ENCODE measurements around the gene HOTAIR.

The HOTAIR gene

GRCh38 chr12:53989227-53990113 lies 14.7 kb upstream of the HOTAIR start:
- Histone ChIP-seq H3K36me3 (replicated peaks in 1 of 2; ENCODE audit: control insufficient read depth in 2 of 2, insufficient read depth in 2 of 2, low read length in 2 of 2) (no peaks in the 10 kb centered on the region), H3K27ac (replicated peaks; ENCODE audit: low read length) (no peak overlapping the region), H4K8ac (ENCODE audit: low read depth, low read length) (no peak overlapping the region), H3K27me3 (ENCODE audit: control insufficient read depth in 3 of 3, insufficient read depth in 3 of 3, low read depth in 1 of 3, low read length in 3 of 3) (peaks cover 65 to 100% (median 99%) of the 10 kb centered on the region in 3 experiments), H3K9ac (ENCODE audit: low read depth, low read length, poor library complexity) (no peak overlapping the region), H3K4ac (ENCODE audit: low read length) (no peak overlapping the region), H2AK5ac (ENCODE audit: low read depth, low read length) (no peak overlapping the region), H3K9me3 (replicated peaks in 1 of 2; ENCODE audit: control insufficient read depth in 2 of 2, insufficient read depth in 1 of 2, low read depth in 1 of 2, low read length in 2 of 2) (peaks cover 0 to 10% of the 10 kb centered on the region in 2 donors), H2BK12ac (ENCODE audit: low read length) (no peak overlapping the region), H3K4me1 (ENCODE audit: control insufficient read depth in 2 of 2, insufficient read depth in 1 of 2, low read depth in 1 of 2, low read length in 2 of 2) (peaks cover 0 to 3% of the 10 kb centered on the region in 2 donors), H2BK5ac (ENCODE audit: low read length) (no peak overlapping the region), H2AFZ (ENCODE audit: low read length) (no peak overlapping the region), H3K14ac (ENCODE audit: low read length) (no peak overlapping the region), H2BK120ac (ENCODE audit: low read depth, low read length) (no peak overlapping the region), H2BK15ac (ENCODE audit: low read length) (no peak overlapping the region), H3K18ac (ENCODE audit: low read length) (no peak overlapping the region), H3K4me2 (ENCODE audit: insufficient read depth, low read length, poor library complexity, severe bottlenecking) (no peak overlapping the region), H3K79me1 (ENCODE audit: low read depth, low read length) (no peaks in the 10 kb centered on the region), H4K91ac (ENCODE audit: low read depth, low read length, poor library complexity) (no peak overlapping the region), H3K4me3 (ENCODE audit: low read length in 2 of 2) (peak overlapping the region in 1 of 2 donors; percentile 39), H3K23ac (ENCODE audit: low read depth, low read length, poor library complexity) (no peak overlapping the region)
- no peak for DNase-seq (ENCODE audit: low spot score)
- no CpG with 5 or more reads among the region's 28 CpGs for WGBS, 2 donors (ENCODE audit: extremely low coverage in 2 of 2, insufficient read length in 2 of 2, insufficient replicate concordance in 1 of 2)

DNA sequence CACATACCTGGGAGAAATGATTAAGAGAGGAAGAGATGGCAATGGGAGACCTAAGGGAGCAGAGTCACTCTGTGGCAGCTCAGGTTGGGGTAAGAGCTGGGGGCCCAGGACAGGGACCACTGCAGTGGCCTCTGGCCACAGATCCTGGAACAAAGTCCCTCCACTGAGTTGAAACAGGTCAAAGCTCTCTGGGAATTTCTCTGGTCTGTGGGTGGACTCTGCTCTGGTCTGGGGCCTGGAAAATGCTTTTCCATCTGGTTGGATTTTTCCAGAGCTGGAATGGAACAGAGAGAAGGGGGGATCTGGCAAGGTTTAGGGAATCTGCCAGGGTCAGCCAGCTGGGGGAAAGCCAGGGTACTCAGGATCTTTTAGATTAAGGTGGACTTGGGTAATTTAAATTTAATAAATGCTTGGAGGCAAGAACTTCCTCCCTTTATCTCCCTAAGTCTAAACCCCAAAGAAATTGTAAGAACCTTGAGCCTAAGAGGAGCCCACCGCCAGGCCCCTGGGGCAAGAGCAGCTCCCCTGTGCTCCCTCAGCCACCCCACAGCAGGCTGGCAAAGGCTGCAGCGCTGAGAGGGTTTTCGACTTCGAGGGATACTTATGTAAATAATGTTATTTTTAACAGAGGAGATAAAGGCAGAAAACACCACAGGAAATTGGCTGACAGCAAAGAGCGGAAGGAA lies 13.9 kb upstream of the HOTAIR start:
- no peak overlapping the region for H4K91ac ChIP-seq (ENCODE audit: low read depth, low read length, poor library complexity)
- H4K8ac ChIP-seq (ENCODE audit: low read depth, low read length), result no peak overlapping the region
- H3K27me3 ChIP-seq (ENCODE audit: control insufficient read depth in 3 of 3, insufficient read depth in 3 of 3, low read depth in 1 of 3, low read length in 3 of 3), result peaks cover 65 to 100% (median 99%) of the 10 kb centered on the region in 3 experiments
- peaks cover 0 to 14% of the 10 kb centered on the region in 2 donors for H3K9me3 ChIP-seq (replicated peaks in 1 of 2; ENCODE audit: control insufficient read depth in 2 of 2, insufficient read depth in 1 of 2, low read depth in 1 of 2, low read length in 2 of 2)
- H3K79me1 ChIP-seq (ENCODE audit: low read depth, low read length), result no peaks in the 10 kb centered on the region
- no peak overlapping the region for H3K23ac ChIP-seq (ENCODE audit: low read depth, low read length, poor library complexity)
- H3K14ac ChIP-seq (ENCODE audit: low read length), result no peak overlapping the region
- H3K9ac ChIP-seq (ENCODE audit: low read depth, low read length, poor library complexity), result no peak overlapping the region
- H2BK15ac ChIP-seq (ENCODE audit: low read length), result no peak overlapping the region
- H3K4me3 ChIP-seq (ENCODE audit: low read length in 2 of 2), result no peak overlapping the region
- no CpG with 5 or more reads among the region's 5 CpGs for WGBS, 2 donors (ENCODE audit: extremely low coverage in 2 of 2, insufficient read length in 2 of 2, insufficient replicate concordance in 1 of 2)
- H2BK12ac ChIP-seq (ENCODE audit: low read length), result no peak overlapping the region
- H3K4me2 ChIP-seq (ENCODE audit: insufficient read depth, low read length, poor library complexity, severe bottlenecking), result no peak overlapping the region
- H2AK5ac ChIP-seq (ENCODE audit: low read depth, low read length), result no peak overlapping the region
- no peaks in the 10 kb centered on the region for H3K36me3 ChIP-seq (replicated peaks in 1 of 2; ENCODE audit: control insufficient read depth in 2 of 2, insufficient read depth in 2 of 2, low read length in 2 of 2)
- H2BK5ac ChIP-seq (ENCODE audit: low read length), result no peak overlapping the region
- no peak for DNase-seq (ENCODE audit: low spot score)
- H3K4ac ChIP-seq (ENCODE audit: low read length), result no peak overlapping the region
- H3K18ac ChIP-seq (ENCODE audit: low read length), result no peak overlapping the region
- peaks cover 0 to 3% of the 10 kb centered on the region in 2 donors for H3K4me1 ChIP-seq (ENCODE audit: control insufficient read depth in 2 of 2, insufficient read depth in 1 of 2, low read depth in 1 of 2, low read length in 2 of 2)
- no peak overlapping the region for H2BK120ac ChIP-seq (ENCODE audit: low read depth, low read length)
- no peak overlapping the region for H2AFZ ChIP-seq (ENCODE audit: low read length)
- H3K27ac ChIP-seq (replicated peaks; ENCODE audit: low read length), result no peak overlapping the region

GRCh38 chr12:53987787-53988230 lies 13.1 kb upstream of the HOTAIR start:
- Histone ChIP-seq H3K4me1 (ENCODE audit: control insufficient read depth in 2 of 2, insufficient read depth in 1 of 2, low read depth in 1 of 2, low read length in 2 of 2) (peaks cover 0 to 3% of the 10 kb centered on the region in 2 donors), H4K91ac (ENCODE audit: low read depth, low read length, poor library complexity) (no peak overlapping the region), H2BK15ac (ENCODE audit: low read length) (no peak overlapping the region), H4K8ac (ENCODE audit: low read depth, low read length) (no peak overlapping the region), H3K27ac (replicated peaks; ENCODE audit: low read length) (no peak overlapping the region), H3K4me3 (ENCODE audit: low read length in 2 of 2) (no peak overlapping the region), H3K18ac (ENCODE audit: low read length) (no peak overlapping the region), H2BK12ac (ENCODE audit: low read length) (no peak overlapping the region), H3K4me2 (ENCODE audit: insufficient read depth, low read length, poor library complexity, severe bottlenecking) (no peak overlapping the region), H3K23ac (ENCODE audit: low read depth, low read length, poor library complexity) (no peak overlapping the region), H3K36me3 (replicated peaks in 1 of 2; ENCODE audit: control insufficient read depth in 2 of 2, insufficient read depth in 2 of 2, low read length in 2 of 2) (no peaks in the 10 kb centered on the region), H3K27me3 (ENCODE audit: control insufficient read depth in 3 of 3, insufficient read depth in 3 of 3, low read depth in 1 of 3, low read length in 3 of 3) (peaks cover 66 to 100% (median 99%) of the 10 kb centered on the region in 3 experiments), H3K9ac (ENCODE audit: low read depth, low read length, poor library complexity) (no peak overlapping the region), H2AK5ac (ENCODE audit: low read depth, low read length) (no peak overlapping the region), H2BK5ac (ENCODE audit: low read length) (no peak overlapping the region), H3K79me1 (ENCODE audit: low read depth, low read length) (no peaks in the 10 kb centered on the region), H3K14ac (ENCODE audit: low read length) (no peak overlapping the region), H3K4ac (ENCODE audit: low read length) (no peak overlapping the region), H2AFZ (ENCODE audit: low read length) (no peak overlapping the region), H3K9me3 (replicated peaks in 1 of 2; ENCODE audit: control insufficient read depth in 2 of 2, insufficient read depth in 1 of 2, low read depth in 1 of 2, low read length in 2 of 2) (peaks cover 0 to 19% of the 10 kb centered on the region in 2 donors), H2BK120ac (ENCODE audit: low read depth, low read length) (no peak overlapping the region)
- WGBS, 2 donors (ENCODE audit: extremely low coverage in 2 of 2, insufficient read length in 2 of 2, insufficient replicate concordance in 1 of 2), result no CpG with 5 or more reads among the region's 4 CpGs
- DNase-seq (ENCODE audit: low spot score), result no peak
